Measurements from ENCODE around the gene AOPEP. TPM values are rescaled to one million over a fixed set of nuclear protein-coding genes. Genes with fewer than 3 reads are reported as not detected.

AOPEP gene
- total and polyA plus RNA-seq, 2 of the 13 experiments (the other 11 are each of a cell fraction or from before 2014, with no cell fraction given), result 22.2 to 41.6 TPM

DNA sequence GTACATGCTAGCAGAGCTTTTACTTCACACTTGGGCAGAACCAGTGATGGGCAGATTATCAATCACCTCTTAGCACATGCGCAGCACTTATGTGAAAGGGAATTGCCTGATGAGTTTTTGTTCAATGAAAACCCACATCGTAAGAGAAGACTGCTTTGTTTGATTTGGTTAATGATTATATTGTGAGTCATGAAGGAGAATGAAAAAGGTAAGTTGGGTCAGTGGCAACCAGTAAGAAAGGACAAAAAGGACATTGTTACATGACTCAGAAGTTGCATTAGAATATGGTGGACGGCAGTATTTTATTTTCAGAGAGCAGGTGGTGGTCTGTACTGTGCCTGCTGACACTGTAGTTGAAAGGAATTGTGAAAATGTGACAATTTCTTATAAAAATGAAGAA, 127.4 kb downstream of the AOPEP start (continued):
- TF ChIP-seq ZNF510 (CRISPR knock-in tag; IDR thresholded peaks at IDR 0.05; ENCODE audit: low read depth), result no peak
- TF ChIP-seq, protein P1, sequence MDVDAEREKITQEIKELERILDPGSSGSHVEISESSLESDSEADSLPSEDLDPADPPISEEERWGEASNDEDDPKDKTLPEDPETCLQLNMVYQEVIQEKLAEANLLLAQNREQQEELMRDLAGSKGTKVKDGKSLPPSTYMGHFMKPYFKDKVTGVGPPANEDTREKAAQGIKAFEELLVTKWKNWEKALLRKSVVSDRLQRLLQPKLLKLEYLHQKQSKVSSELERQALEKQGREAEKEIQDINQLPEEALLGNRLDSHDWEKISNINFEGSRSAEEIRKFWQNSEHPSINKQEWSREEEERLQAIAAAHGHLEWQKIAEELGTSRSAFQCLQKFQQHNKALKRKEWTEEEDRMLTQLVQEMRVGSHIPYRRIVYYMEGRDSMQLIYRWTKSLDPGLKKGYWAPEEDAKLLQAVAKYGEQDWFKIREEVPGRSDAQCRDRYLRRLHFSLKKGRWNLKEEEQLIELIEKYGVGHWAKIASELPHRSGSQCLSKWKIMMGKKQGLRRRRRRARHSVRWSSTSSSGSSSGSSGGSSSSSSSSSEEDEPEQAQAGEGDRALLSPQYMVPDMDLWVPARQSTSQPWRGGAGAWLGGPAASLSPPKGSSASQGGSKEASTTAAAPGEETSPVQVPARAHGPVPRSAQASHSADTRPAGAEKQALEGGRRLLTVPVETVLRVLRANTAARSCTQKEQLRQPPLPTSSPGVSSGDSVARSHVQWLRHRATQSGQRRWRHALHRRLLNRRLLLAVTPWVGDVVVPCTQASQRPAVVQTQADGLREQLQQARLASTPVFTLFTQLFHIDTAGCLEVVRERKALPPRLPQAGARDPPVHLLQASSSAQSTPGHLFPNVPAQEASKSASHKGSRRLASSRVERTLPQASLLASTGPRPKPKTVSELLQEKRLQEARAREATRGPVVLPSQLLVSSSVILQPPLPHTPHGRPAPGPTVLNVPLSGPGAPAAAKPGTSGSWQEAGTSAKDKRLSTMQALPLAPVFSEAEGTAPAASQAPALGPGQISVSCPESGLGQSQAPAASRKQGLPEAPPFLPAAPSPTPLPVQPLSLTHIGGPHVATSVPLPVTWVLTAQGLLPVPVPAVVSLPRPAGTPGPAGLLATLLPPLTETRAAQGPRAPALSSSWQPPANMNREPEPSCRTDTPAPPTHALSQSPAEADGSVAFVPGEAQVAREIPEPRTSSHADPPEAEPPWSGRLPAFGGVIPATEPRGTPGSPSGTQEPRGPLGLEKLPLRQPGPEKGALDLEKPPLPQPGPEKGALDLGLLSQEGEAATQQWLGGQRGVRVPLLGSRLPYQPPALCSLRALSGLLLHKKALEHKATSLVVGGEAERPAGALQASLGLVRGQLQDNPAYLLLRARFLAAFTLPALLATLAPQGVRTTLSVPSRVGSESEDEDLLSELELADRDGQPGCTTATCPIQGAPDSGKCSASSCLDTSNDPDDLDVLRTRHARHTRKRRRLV (CRISPR knock-in tag; IDR thresholded peaks at IDR 0.05), result no peak
- TF ChIP-seq TCF7 (IDR thresholded peaks at IDR 0.05; ENCODE audit: low read depth), result no peak
- TF ChIP-seq, protein P2, sequence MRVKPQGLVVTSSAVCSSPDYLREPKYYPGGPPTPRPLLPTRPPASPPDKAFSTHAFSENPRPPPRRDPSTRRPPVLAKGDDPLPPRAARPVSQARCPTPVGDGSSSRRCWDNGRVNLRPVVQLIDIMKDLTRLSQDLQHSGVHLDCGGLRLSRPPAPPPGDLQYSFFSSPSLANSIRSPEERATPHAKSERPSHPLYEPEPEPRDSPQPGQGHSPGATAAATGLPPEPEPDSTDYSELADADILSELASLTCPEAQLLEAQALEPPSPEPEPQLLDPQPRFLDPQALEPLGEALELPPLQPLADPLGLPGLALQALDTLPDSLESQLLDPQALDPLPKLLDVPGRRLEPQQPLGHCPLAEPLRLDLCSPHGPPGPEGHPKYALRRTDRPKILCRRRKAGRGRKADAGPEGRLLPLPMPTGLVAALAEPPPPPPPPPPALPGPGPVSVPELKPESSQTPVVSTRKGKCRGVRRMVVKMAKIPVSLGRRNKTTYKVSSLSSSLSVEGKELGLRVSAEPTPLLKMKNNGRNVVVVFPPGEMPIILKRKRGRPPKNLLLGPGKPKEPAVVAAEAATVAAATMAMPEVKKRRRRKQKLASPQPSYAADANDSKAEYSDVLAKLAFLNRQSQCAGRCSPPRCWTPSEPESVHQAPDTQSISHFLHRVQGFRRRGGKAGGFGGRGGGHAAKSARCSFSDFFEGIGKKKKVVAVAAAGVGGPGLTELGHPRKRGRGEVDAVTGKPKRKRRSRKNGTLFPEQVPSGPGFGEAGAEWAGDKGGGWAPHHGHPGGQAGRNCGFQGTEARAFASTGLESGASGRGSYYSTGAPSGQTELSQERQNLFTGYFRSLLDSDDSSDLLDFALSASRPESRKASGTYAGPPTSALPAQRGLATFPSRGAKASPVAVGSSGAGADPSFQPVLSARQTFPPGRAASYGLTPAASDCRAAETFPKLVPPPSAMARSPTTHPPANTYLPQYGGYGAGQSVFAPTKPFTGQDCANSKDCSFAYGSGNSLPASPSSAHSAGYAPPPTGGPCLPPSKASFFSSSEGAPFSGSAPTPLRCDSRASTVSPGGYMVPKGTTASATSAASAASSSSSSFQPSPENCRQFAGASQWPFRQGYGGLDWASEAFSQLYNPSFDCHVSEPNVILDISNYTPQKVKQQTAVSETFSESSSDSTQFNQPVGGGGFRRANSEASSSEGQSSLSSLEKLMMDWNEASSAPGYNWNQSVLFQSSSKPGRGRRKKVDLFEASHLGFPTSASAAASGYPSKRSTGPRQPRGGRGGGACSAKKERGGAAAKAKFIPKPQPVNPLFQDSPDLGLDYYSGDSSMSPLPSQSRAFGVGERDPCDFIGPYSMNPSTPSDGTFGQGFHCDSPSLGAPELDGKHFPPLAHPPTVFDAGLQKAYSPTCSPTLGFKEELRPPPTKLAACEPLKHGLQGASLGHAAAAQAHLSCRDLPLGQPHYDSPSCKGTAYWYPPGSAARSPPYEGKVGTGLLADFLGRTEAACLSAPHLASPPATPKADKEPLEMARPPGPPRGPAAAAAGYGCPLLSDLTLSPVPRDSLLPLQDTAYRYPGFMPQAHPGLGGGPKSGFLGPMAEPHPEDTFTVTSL (CRISPR knock-in tag; IDR thresholded peaks at IDR 0.05; ENCODE audit: borderline replicate concordance), result 0 out of 2 replicates have a peak, but pooled peaks have one; percentile 44
- TF ChIP-seq SMAD3 (CRISPR knock-in tag; IDR thresholded peaks at IDR 0.05), result no peak
- TF ChIP-seq, protein P3, sequence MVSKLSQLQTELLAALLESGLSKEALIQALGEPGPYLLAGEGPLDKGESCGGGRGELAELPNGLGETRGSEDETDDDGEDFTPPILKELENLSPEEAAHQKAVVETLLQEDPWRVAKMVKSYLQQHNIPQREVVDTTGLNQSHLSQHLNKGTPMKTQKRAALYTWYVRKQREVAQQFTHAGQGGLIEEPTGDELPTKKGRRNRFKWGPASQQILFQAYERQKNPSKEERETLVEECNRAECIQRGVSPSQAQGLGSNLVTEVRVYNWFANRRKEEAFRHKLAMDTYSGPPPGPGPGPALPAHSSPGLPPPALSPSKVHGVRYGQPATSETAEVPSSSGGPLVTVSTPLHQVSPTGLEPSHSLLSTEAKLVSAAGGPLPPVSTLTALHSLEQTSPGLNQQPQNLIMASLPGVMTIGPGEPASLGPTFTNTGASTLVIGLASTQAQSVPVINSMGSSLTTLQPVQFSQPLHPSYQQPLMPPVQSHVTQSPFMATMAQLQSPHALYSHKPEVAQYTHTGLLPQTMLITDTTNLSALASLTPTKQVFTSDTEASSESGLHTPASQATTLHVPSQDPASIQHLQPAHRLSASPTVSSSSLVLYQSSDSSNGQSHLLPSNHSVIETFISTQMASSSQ (IDR thresholded peaks at IDR 0.05; ENCODE audit: low read depth), result peak; percentile 94
- TF ChIP-seq, protein P3 (CRISPR knock-in tag; IDR thresholded peaks at IDR 0.05; ENCODE audit: borderline replicate concordance), result peak; percentile 95; the same call in 1 of the 2 replicates
- TF ChIP-seq MEIS2 (CRISPR knock-in tag; IDR thresholded peaks at IDR 0.05), result no peak
- TF ChIP-seq, protein P4, sequence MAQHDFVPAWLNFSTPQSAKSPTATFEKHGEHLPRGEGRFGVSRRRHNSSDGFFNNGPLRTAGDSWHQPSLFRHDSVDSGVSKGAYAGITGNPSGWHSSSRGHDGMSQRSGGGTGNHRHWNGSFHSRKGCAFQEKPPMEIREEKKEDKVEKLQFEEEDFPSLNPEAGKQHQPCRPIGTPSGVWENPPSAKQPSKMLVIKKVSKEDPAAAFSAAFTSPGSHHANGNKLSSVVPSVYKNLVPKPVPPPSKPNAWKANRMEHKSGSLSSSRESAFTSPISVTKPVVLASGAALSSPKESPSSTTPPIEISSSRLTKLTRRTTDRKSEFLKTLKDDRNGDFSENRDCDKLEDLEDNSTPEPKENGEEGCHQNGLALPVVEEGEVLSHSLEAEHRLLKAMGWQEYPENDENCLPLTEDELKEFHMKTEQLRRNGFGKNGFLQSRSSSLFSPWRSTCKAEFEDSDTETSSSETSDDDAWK (CRISPR knock-in tag; IDR thresholded peaks at IDR 0.05), result no peak
- TF ChIP-seq, protein P5, sequence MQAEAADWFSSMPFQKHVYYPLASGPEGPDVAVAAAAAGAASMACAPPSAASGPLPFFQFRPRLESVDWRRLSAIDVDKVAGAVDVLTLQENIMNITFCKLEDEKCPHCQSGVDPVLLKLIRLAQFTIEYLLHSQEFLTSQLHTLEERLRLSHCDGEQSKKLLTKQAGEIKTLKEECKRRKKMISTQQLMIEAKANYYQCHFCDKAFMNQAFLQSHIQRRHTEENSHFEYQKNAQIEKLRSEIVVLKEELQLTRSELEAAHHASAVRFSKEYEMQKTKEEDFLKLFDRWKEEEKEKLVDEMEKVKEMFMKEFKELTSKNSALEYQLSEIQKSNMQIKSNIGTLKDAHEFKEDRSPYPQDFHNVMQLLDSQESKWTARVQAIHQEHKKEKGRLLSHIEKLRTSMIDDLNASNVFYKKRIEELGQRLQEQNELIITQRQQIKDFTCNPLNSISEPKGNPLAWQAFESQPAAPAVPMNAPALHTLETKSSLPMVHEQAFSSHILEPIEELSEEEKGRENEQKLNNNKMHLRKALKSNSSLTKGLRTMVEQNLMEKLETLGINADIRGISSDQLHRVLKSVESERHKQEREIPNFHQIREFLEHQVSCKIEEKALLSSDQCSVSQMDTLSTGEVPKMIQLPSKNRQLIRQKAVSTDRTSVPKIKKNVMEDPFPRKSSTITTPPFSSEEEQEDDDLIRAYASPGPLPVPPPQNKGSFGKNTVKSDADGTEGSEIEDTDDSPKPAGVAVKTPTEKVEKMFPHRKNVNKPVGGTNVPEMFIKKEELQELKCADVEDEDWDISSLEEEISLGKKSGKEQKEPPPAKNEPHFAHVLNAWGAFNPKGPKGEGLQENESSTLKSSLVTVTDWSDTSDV (CRISPR knock-in tag; IDR thresholded peaks at IDR 0.05), result no peak
